SJSA1 (cell line): ENCODE results near the gene CPXM2. TPM values are rescaled to one million over a fixed set of nuclear protein-coding genes. Genes with fewer than 3 reads are reported as not detected.

Experiments
- DNase-seq, 2 experiments: peaks; one replicate each; pipeline ENCODE4 v3.0.0-alpha.2; 2015 to 2020; ENCODE audit warnings: low spot score in 2 of 2, low read depth in 1 of 2
- H3K27ac ChIP-seq: fragments of 250-450 bp; sonication (Bioruptor Pico); 2 replicates; pipeline ENCODE4 v1.5.1; 2020; ENCODE audit warnings: mild to moderate bottlenecking, moderate library complexity
- H3K27me3 ChIP-seq: fragments of 250-450 bp; sonication (Bioruptor Pico); replicated peaks from 2 replicates; pipeline ENCODE4 v1.5.1; 2020; ENCODE audit warnings: mild to moderate bottlenecking, moderate library complexity
- H3K36me3 ChIP-seq: fragments of 250-450 bp; sonication (Bioruptor Pico); 2 replicates; pipeline ENCODE4 v1.5.1; 2020; ENCODE audit warnings: mild to moderate bottlenecking
- H3K4me1 ChIP-seq: fragments of 250-450 bp; sonication (Bioruptor Pico); replicated peaks from 2 replicates; pipeline ENCODE4 v1.6.1; 2021; ENCODE audit warnings: mild to moderate bottlenecking
- H3K4me3 ChIP-seq: fragments of 250-450 bp; sonication (Bioruptor Pico); 2 replicates; pipeline ENCODE4 v1.5.1; 2020; ENCODE audit warnings: mild to moderate bottlenecking
- H3K9me3 ChIP-seq: fragments of 250-450 bp; sonication (Bioruptor Pico); replicated peaks from 2 replicates; pipeline ENCODE4 v1.5.1; 2020; ENCODE audit warnings: mild to moderate bottlenecking
- total RNA-seq: library from RNA; depleted of rRNA; stranded (reverse); fragments of >200 nt; shearing (Covaris generic); gene quantifications from 2 replicates; pipeline ENCODE4 v1.2.3, GENCODE V29; 2014; rRNA removed

The CPXM2 gene
- total RNA-seq, 1 experiment from 2014 or later, result not detected

DNA sequence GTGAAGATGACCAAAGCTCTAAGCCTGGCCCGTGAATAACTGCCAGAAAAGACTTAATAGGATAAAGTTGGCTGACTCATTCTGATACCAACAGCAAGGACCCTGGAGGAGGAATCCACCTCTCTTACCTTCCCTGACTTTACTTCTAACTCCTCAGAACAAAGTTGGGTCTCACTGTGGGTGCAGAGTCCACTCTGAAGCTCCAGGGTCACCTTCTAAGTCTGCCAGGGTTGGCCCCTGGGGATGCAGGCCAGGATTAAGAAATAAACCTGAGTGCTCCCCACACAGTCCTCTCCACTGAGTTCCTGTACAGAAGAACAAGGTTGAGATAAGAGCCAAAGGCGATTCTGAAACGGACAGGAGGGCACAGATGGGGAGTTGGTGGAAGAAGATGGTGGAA lies 171.1 kb downstream of the CPXM2 start:
- no peaks in the 10 kb centered on the region for H3K9me3 ChIP-seq
- no peak overlapping the region for H3K4me3 ChIP-seq
- H3K27ac ChIP-seq, result no peak overlapping the region
- H3K27me3 ChIP-seq, result no peaks in the 10 kb centered on the region
- H3K4me1 ChIP-seq, result no peaks in the 10 kb centered on the region
- no peak for DNase-seq
- H3K36me3 ChIP-seq, result no peaks in the 10 kb centered on the region

DNA sequence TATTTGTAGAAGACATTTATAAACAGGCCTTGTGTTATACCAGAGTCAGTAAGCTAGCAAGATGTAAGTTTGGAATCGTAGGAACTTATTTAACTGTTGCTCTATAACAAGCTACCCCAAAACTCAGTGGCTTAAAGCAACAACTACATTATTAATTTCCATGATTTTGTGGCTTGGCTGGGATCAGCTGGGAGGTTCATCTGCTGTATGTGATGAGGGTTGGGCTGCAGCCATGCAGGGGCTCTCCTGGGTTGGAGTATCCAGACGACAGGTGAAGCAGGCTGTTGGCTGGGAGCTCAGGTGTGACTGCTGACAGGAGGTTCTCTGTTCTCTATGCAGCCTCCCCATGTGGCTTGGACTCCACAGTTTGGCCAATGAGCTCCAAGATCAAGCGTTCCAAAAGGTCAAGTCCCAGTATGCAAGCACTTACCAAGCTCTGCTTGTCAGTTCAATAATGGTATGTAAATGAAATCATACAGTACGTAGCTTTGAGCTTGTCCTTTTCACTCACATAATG lies 173.0 kb downstream of the CPXM2 start:
- no peak for DNase-seq
- H3K27me3 ChIP-seq, result no peaks in the 10 kb centered on the region
- H3K9me3 ChIP-seq, result no peaks in the 10 kb centered on the region
- H3K36me3 ChIP-seq, result no peaks in the 10 kb centered on the region
- H3K27ac ChIP-seq, result no peak overlapping the region
- no peak overlapping the region for H3K4me3 ChIP-seq
- H3K4me1 ChIP-seq, result no peaks in the 10 kb centered on the region

DNA sequence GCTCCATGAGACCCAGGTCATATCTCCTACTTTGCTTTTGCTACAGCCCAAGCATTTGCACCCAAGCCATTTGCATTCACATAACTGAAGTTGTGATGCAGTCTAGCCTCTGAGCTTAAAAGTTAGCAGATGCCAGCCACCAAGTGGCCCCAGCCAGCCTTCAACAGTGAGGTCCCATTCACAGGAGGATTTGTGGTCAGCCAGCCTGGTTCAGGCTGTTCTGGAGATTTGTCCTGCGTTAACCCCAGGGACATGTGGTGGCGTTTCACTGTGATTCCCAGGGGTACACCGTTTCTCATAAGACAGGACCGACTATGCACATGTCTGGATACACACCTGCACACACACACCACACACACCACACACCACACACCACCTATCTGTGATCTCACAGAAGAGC lies 174.3 kb downstream of the CPXM2 start:
- Histone ChIP-seq H3K4me1 (no peaks in the 10 kb centered on the region), H3K36me3 (no peaks in the 10 kb centered on the region), H3K4me3 (no peak overlapping the region), H3K27me3 (no peaks in the 10 kb centered on the region), H3K9me3 (no peaks in the 10 kb centered on the region), H3K27ac (no peak overlapping the region)
- no peak for DNase-seq

DNA sequence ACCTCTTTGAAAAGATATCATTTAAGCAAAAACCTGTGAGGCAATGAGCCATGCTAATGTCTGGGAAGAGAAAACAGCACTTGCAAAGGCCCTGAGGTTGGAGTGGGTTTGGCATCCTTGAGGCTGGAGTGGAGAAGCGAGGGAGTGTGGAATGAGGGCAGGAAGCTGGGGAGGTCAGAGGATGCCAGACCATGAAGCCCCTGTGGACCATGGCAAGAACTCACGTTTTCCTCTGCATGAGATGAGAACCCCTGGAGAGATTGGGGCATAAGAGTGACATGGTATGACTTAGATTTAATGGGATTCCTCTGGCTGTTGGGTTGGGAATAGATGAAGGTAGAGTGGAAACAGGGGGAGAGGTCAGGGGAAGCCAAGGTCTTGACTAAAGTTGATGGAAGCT lies 176.1 kb downstream of the CPXM2 start:
- Histone ChIP-seq H3K9me3 (no peaks in the 10 kb centered on the region; the same call in 1 of the 2 replicates), H3K4me3 (no peak overlapping the region), H3K27me3 (no peaks in the 10 kb centered on the region), H3K4me1 (no peaks in the 10 kb centered on the region), H3K27ac (no peak overlapping the region), H3K36me3 (no peaks in the 10 kb centered on the region)
- DNase-seq, result no peak

DNA sequence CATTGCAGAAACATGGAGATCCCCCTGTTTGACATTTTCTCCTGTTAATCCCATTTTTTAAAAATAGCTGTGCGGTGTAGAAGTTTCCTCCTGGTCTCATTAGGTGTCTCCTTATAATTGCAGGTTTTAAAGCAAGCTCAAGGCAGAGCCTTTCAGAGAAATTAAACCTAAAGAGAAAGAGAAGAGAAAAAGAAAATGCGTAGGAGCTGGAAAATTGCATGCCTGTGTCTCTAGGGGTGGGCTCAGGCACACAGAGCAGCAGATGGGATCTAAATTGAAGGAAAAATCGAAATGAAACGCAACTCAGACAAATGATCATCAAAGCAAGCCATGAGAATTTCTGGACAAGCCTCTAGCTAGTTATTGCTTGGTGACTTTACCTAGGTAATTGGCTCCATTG lies 185.4 kb downstream of the CPXM2 start:
- no peaks in the 10 kb centered on the region for H3K9me3 ChIP-seq
- H3K4me1 ChIP-seq, result no peaks in the 10 kb centered on the region
- H3K27ac ChIP-seq, result no peak overlapping the region
- DNase-seq, result no peak
- no peaks in the 10 kb centered on the region for H3K27me3 ChIP-seq
- H3K36me3 ChIP-seq, result no peaks in the 10 kb centered on the region
- no peak overlapping the region for H3K4me3 ChIP-seq

DNA sequence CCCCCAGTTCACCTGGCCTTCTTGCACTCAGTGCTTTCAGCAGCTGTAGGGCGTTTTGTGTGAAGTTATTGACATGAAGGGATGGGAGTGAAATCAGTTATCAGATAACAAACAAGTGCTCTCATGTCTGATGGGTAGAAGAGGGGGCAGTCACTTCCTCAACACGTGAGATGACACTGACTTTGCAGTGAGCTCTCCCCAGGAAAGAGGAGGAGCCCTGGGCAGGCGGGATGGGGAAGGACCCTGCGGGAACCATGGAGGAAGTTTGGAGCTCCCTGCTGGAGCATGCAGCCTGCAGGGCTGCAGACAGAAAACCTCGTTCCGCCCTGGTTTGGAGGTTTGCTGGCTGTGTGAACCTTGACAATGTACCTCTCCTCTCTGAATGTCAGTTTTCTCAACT lies 186.8 kb downstream of the CPXM2 start:
- Histone ChIP-seq H3K4me3 (no peak overlapping the region), H3K27ac (no peak overlapping the region), H3K36me3 (no peaks in the 10 kb centered on the region), H3K9me3 (no peaks in the 10 kb centered on the region), H3K4me1 (no peaks in the 10 kb centered on the region), H3K27me3 (no peaks in the 10 kb centered on the region)
- DNase-seq, result no peak

DNA sequence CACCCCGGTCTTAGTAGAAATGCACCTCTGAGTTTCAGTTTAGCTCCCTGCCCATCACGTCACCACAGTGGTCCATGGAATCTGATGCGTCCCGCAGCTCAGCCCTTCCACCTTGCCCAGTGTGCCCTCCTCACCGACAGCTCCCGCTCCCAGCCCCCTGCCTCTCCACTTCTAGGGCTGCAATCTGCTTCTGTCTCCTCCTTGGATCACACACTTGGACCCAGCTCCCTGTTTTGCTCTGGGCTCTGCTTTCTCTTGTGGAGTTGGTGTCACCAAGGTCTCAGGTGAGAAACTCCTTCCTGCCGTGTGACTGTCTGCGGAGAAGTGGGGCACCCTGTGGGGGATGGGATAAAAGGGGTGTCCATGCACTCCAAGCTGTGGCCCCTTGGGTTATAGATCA lies 187.5 kb downstream of the CPXM2 start:
- H3K36me3 ChIP-seq, result no peaks in the 10 kb centered on the region
- no peak overlapping the region for H3K27ac ChIP-seq
- H3K27me3 ChIP-seq, result no peaks in the 10 kb centered on the region
- H3K9me3 ChIP-seq, result no peaks in the 10 kb centered on the region
- H3K4me3 ChIP-seq, result no peak overlapping the region
- no peak for DNase-seq
- no peaks in the 10 kb centered on the region for H3K4me1 ChIP-seq

DNA sequence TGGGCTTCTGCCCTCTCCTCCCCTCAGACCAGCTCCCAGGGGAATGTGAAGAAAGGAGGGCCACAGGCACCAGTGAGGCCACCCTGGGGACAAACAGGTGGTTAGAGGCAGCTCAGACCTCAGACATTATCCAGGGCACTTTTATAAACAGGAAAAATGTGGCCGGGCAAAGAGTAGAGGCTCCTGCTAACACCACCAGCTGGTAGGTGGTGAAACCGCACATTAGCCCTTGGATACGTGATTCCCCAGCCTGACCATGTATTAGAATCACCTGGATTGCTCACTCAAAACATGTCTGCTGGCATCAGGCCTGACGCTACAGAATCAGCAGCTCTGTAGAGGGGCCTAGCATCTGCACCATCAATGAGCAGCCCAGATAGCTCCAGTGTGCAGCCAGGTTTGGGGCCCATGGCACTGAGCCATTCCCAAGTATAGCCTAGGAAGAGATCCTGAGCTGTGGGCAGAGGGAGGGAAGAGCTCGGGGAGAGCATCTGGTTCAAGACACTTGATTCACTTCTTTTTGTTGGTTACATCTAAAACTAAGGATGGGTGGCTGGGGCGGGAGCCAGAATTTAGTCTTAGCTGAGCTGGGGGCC lies 188.3 kb downstream of the CPXM2 start:
- no peak overlapping the region for H3K4me3 ChIP-seq
- DNase-seq, result no peak
- no peaks in the 10 kb centered on the region for H3K9me3 ChIP-seq
- no peaks in the 10 kb centered on the region for H3K36me3 ChIP-seq
- H3K27ac ChIP-seq, result no peak overlapping the region
- H3K4me1 ChIP-seq, result no peaks in the 10 kb centered on the region
- no peaks in the 10 kb centered on the region for H3K27me3 ChIP-seq

Other genes starting within 250 kb of the CPXM2 start
- gene GPR26, start 225.5 kb downstream of the CPXM2 start, total RNA-seq, result not detected in 2 replicates
- 0.13 TPM in 1 of 2 replicates, not detected in the other for gene CHST15, start 201.8 kb upstream of the CPXM2 start, total RNA-seq